Frontal cortex (tissue), 4 donors: ENCODE measurements around the gene ATP11A. TPM values are rescaled to one million over a fixed set of nuclear protein-coding genes. Genes with fewer than 3 reads are reported as not detected.
A peak's percentile ranks its signal among the peaks of the same experiment; 100 is the strongest.
"Not testable (repeated sequence)": the region's sequence is repeated elsewhere in the genome, so short reads cannot be mapped to it uniquely, and the experiment has no call there.

ENCODE experiments used
- DNase-seq, 2 donors: peaks; one replicate each; pipeline ENCODE4 v3.0.0; 2012; ENCODE audit warnings: low spot score in 2 of 2
- FAIRE-seq: peaks from 2 replicates; lab custom pipeline; 2012; peaks lifted over from hg19 to GRCh38; lab: Jason Lieb, UNC
- total RNA-seq: library from RNA; depleted of rRNA; stranded (reverse); fragments of >200 nt; gene quantifications from one replicate; pipeline ENCODE4 v1.2.3, GENCODE V29; 2014
- donor health status: control.
- donor health status: control.
- donor health status: control.

Gene ATP11A
- total RNA-seq, 1 donor from 2014 or later = 6.9 TPM

DNA sequence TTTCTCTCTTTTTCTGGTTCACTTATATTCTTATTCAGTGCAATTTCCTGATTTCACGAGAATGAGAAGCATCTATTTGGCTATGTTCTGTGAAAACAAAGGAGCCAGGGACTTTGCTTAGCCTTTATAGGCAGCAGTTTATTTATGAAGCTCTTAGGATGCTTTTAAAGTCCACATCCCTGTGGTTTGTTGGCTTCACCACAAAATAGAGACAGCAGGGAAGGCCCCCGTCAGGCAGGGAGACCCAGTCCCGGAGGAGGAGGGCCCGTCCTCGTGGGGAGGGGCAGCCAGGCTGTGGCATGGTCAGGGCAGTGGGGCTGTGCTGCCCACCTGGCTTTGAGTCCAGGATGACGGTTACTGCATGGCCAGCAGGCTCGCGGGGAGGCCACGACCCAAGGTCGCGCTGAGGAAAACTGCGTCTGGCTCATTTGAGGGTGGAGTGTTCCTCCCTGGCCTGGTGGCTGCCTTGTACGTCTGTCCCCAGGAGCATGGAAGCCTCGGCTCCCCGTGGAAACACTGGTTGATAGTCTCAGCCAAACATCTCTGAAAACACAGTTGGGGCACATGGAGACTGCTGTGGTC is 92.7 kb downstream of the ATP11A start:
- no peak for DNase-seq
- FAIRE-seq = no peak

- FAIRE-seq (no peak), DNase-seq (no peak)
Measured at GRCh38 chr13:112783135-112783977, 93.5 kb downstream of the ATP11A start.

GRCh38 chr13:112783978-112784371 is 94.1 kb downstream of the ATP11A start:
- DNase-seq (no peak), FAIRE-seq (no peak)

GRCh38 chr13:112784811-112785482 is 95.1 kb downstream of the ATP11A start:
- FAIRE-seq = no peak

GRCh38 chr13:112785483-112785856 is 95.6 kb downstream of the ATP11A start:
- DNase-seq = no peak
- no peak for FAIRE-seq

More at GRCh38 chr13:112784811-112785482, 95.1 kb downstream of the ATP11A start:
- no peak for DNase-seq

- DNase-seq, FAIRE-seq: not testable (repeated sequence)
Measured at GRCh38 chr13:112786810-112787209, 97.0 kb downstream of the ATP11A start.

DNA sequence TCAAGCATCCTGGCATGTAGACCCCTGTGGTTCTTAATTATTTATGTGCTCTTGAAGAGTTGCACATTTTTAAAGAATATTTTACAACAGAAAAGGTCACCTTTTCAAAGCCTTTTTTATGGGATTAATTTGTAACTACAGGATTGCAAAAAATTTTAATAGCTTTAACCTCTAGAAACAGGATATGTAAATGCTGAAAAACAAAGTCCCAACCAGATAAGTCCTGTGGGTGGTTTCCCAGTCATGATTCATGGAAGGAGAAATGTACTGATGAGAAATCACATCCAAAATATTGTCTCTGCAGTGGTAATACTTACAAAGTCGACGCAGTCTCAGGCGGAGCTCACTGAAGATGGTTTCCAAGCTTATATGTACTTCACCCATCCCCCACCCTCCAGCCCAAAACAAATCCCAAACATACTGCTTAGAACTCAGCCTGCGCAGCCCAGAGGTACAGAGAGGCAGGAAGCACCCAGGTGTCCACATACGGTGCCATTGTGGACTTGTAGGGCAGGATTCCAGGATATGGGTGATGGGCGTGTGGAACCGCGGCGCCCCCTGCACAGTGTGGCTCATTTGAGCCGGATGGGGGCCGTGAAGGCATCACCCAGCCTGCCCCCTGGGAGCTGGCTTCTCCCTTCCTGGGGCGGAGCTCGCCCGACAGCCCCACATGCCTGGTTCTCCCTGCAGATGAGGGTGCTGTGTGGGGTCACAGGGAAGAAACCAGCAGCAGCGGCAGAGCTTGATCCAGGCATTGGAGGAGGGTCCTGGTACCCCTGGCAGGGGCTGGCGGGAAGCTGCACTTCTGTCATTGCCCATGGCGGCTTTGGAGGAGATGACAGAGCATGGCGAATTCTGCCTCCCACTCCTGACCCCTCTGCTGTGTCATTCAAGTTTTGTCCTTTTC is 101.2 kb downstream of the ATP11A start:
- DNase-seq (no peak), FAIRE-seq (no peak)

DNA sequence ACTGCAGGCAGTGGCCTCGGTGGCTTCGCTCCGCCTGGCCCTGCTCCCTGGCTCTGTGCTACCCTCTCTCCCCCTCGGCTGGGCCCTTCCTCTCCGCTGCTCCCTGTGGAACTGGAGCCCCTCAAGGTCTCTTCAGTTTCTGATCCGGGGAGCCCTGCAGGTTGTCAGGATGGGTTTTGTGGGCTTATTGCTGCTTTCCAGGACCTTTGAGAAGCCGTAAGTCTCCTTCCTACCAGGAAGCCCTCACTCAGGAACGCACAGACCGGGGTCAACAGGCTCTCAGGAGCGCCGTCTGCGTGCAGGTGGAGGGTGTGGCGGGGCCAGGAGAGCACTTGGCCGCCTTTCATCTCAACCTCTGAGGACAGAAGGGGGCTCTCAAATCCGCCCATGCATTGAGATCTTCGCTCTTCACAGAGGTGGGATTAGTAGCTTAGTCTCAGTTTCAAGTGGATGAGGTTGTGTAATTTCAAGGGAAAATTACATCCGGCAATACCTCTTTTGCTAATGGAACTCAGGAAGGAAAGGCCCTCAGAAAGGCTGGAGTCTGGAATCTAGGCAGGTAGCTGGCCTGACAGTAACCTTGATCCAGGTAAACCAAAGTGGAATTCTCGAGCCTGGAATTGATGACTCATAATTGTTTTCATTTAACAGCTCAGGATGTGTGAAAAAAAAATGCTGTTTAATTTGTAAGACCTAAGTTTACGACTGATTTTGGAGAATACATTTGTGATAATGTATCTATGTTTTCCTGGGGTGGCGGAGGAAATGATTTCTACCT is 102.0 kb downstream of the ATP11A start:
- FAIRE-seq = no peak
- no peak for DNase-seq

DNA sequence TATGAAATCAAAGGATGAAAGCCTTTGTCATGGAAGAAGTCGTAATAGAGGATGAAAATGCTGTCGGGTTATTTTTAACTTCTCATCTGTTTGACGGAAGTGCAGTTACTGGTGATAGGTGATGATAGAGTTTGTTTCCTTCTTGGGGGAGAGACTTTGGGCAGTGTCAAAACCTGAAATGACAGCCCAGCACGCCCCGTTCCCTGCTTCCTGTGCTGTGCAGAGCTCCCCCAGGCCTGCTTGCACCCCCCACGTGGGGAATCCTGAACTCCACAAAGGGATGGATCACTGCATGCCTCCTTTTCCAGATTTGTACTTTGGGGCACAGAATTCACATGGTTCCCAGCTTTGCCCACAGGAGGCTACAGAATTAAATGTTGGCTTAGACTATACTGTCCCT is 102.7 kb downstream of the ATP11A start:
- DNase-seq (no peak), FAIRE-seq (no peak)

DNA sequence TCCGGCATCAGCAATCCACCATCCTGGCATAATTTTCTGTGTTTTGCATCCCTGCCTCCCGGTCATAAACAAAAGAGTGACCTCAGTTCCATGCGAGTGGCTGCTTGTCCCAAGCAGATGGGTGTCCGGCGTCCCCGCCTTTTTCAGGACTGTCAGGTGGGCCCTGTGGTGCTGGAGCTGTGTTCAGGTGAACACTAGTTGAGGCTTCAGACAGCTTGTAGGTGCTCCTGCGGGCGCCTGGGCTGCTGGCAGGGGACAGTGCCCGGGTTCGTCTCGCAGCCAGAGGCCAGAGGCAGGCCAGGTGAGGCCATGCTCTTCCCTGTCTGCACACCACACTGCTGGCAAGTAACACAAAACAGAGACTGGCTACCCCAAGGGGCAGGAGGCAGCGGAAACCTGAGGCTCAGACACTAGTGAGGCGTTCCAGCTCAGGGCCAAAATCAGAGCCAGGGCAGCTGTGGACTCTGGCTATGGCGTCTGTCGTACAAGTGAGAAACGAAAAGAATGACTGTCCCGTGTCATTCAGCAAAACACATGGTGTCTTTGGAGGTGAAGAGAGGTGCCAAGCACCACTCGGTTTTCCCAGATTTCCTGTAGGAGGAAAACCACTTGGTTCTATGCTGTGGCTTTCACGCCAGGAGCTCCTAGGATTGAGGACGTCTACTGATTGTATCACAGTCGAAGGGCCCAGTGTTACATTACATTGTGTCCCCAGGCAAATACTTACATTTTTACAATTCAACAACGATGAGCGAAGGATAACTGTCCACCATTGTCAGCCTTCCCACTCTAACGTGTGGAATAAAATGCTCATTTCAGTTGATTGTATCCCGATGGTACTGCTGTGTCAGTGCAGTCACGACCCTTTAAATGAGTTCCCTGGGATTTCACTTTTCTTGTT is 104.0 kb downstream of the ATP11A start:
- FAIRE-seq = no peak
- no peak for DNase-seq

DNA sequence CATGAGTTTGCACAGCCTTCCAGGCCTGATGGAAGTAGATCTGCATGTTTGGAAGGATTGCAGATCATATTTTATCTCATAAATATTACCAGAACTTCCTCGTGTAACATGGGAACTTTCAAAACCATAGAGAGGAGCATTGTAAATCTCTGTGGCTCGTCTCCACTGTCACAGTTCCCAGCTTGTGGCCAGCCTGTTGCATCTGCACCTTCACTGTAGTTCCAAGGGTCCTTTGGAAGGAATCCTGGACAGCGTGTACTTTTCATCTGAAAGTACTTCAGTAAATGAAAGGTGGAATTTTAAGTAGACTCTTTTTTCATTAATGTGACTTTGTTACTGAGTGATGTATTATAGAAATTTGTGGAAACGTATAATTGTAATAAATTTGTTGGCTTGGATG is 105.4 kb downstream of the ATP11A start:
- FAIRE-seq (no peak), DNase-seq (no peak)

- no peak for FAIRE-seq
- no peak for DNase-seq
Measured at GRCh38 chr13:112796190-112796915, 106.5 kb downstream of the ATP11A start.

- no peak for DNase-seq
- FAIRE-seq = no peak
Measured at GRCh38 chr13:112799394-112799793, 109.6 kb downstream of the ATP11A start.

DNA sequence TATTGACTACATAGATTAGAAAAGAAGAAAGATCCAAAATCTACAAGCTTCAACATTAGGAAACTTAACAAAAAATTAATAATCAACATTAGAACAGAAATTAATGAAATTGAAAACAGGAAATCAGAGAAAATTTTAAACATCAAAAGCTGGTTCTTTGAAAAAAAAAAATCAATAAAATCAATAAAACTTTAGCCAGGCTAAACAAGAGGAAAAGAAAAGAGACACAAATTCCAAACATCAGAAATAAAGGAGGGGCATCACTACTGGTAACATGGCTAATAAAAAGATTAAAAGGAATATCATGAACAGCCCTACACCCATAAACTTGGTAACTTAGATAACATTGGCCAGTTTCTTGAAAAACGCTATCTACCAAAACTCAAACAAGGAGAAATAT is 110.2 kb downstream of the ATP11A start:
- FAIRE-seq = peak; percentile 45
- DNase-seq = no peak

DNA sequence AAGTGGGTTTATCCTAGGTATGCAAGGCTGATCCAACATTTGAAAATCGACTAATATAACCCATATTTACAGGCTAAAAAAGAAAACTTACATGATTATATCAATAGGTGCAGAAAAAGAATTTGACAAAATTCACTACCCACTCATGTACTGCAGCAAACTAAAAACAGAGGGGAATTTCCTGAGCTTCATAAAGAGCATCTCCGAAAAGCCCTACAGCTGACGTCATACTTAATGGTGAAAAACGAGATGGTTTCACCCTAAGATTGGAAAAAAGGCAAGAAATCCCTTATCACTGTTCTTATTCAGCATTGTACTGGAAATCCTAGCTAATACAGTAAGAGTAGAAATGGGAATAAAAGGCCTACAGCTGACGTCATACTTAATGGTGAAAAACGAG is 111.0 kb downstream of the ATP11A start:
- not testable (repeated sequence) for DNase-seq, FAIRE-seq

- DNase-seq (no peak), FAIRE-seq (no peak)
Measured at GRCh38 chr13:112802802-112803195, 113.0 kb downstream of the ATP11A start.

DNA sequence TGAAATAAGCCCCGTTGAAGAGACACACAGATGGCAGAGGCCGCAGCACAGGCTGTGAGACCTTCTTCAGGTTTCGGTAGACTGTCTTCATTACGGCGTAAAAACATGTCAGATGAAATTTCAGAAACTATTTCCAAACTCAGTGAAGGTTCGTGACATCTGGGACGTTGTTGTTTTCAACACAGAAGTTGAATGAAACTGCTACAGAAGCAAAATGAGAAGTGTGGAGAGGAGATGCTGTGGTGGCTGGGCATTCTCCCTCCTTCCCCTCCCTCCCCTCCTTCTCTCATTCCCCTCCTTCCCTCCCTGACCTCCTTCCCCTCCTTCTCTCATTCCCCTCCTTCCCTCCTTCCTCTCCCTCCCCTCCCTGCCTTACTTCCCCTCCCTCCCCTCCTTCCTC is 113.6 kb downstream of the ATP11A start:
- FAIRE-seq (no peak), DNase-seq (no peak)

DNA sequence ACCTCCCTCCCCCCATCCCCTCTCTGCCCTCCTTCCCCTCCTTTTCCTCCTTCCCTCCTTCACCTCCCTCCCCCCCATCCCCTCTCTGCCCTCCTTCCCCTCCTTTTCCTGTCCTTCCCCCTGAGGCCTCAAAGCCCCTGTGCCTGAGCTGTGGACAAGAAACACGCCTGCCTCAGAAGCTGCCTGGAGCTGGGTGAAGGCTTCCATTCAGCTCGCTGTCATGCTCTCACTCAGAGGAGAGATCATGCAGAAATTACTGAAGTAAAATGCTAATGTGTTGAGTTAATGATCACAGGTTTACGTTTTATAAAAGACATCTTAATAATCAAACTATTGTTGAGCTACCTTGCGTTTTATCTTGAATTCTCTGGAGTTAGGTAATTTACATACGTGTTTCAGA is 114.5 kb downstream of the ATP11A start:
- DNase-seq (no peak), FAIRE-seq (no peak)
